A375 (cell line): ENCODE measurements around the gene OVCA2. TPM values are rescaled to one million over a fixed set of nuclear protein-coding genes. Genes with fewer than 3 reads are reported as not detected.

Source experiments
- small RNA-seq: library from RNA; depleted of rRNA; stranded (forward); fragments of <200 nt; gene quantifications from one replicate; pipeline ENCODE3, GENCODE V24; 2014
- total RNA-seq: library from RNA; depleted of rRNA; stranded (reverse); fragments of >200 nt; shearing (Covaris generic); gene quantifications from 2 replicates; pipeline ENCODE4 v1.2.3, GENCODE V29; 2014; rRNA removed

Gene OVCA2
- 83.3 and 87.2 TPM in 2 replicates for total RNA-seq

GRCh38 chr17:2041561-2042389, at the start of gene OVCA2:
TSS of gene OVCA2 (plus strand) at chr17:2042022. CDS start at chr17:2042048, 26 bp downstream.

GRCh38 chr17:2025220-2025621, 16.6 kb upstream of the OVCA2 start, which contains the start of gene RTN4RL1:
TSS of gene RTN4RL1 (minus strand) at chr17:2025334. CDS start at chr17:2024865, 469 bp downstream.

DNA sequence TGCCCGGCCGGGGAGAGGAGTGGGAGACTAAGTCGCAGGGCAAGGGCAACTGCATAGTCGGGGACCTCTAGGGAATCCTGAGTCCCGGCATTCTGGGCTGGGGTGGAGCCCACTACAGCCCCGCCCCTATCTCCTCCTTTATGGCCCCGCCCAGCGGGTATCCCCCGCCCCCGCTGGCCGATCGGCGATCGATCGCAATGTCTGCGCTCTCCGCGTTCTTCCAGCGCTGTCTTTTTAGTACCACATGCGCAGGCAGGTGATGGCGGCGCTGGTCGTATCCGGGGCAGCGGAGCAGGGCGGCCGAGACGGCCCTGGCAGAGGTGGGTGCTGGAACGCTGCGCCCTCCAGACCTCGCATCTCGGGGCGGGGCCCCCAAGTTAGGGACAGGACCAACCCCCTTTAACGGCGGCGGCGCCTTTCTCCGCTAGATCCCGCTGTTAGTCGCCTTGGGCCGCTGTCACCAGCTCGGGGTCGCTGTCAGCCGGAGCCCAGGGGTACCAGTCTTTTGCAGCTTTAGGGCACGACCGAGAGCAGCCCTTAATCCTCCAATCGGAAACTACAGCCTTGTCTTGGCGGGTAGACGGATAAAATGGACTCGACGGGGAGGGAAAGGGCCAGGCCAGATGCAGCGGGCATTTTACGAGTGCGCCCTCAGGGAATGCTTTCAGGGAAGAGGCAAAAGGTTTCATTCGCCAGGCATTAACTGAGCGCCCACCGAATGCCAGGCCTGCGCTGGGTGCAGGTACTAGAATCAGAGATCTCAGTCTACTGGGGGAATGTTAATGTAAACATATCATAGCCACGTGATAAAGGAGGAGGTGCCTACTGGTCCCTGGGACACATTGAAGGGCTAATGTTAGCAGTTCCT, 11.7 kb upstream of the OVCA2 start, which contains the start of gene DPH1:
Gene DPH1 (plus strand): TSS at position 243 of the 868 bp plus-strand sequence. CDS start 17 bp downstream, at position 260.

DNA sequence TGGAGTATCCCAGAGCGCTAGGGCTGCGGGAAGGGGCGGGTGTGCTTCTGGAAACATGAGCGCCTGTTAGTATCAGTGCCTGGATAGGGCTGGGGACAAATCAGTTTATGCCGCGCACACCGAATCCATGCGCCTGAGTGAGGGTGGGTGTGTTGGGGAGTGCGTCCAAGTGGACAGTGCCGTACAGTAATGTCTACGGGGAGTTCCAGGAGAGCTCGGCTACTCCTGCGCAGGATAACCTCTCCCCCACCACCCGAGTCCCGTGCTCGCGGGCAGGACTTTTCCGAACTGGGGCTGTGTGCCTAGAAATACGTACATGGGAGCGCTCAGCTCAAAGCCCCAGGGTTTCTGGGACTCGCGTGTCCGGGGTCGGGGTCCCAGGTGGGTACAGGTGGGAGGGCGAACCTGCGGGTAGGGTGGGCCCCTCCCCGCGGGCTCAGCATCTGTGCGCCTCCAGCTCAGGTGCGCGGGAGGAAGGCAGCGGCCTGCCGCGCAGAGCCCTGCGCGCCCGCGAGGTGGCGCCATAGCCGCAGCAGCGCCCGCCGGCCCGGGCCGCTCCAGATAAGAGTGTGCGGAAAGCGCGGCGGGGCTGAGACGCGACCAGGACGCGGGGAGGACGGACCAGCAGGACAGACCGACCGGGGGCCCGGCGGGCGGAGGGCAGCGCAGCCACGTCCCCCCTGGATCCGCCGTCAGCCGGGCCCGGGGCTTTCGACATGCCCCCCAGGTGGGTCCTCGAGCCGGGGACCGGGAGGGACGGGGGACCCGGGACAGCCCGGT, 12.9 kb downstream of the OVCA2 start, which contains the start of gene HIC1:
Gene HIC1 (plus strand): TSS at position 592 of the 780 bp plus-strand sequence. CDS start 1,588 bp downstream, outside the sequence.

Small RNA genes within 50 kb of the gene (small RNA-seq; reads per million reads assigned to genes)
- gene AC090617.9 = not detected
- 0.17 reads per million for gene MIR132
- gene MIR212 = not detected
- gene OVCA2 = not detected

Other genes with a start within 250 kb of the OVCA2 start
- gene SMYD4, start 212.1 kb upstream of the OVCA2 start, total RNA-seq = 7.5 and 9.4 TPM in 2 replicates
- 50.5 and 58.8 TPM in 2 replicates for gene RPA1, start 212.0 kb upstream of the OVCA2 start, total RNA-seq
- gene RTN4RL1, start 16.7 kb upstream of the OVCA2 start, total RNA-seq = 0.03 TPM in 1 of 2 replicates, not detected in the other
- gene DPH1, start 11.9 kb upstream of the OVCA2 start, total RNA-seq = 43.0 and 57.4 TPM in 2 replicates
- gene HIC1, start 13.1 kb downstream of the OVCA2 start, total RNA-seq = 0.05 and 0.60 TPM in 2 replicates